H9 (cell line): ENCODE data around the gene SWAP70. TPM values are rescaled to one million over a fixed set of nuclear protein-coding genes. Genes with fewer than 3 reads are reported as not detected.

Experiments
- DNase-seq: peaks from one replicate; pipeline ENCODE4 v3.0.0-alpha.2; 2017
- H2AFZ ChIP-seq: one replicate; pipeline ENCODE4 v1.6.1; 2013; ENCODE audit warnings: mild to moderate bottlenecking, low read length, control low read depth, moderate library complexity
- H2AK5ac ChIP-seq: 2 replicates; pipeline ENCODE4 v1.6.1; 2013; ENCODE audit warnings: low read length, control low read depth, mixed read lengths; ENCODE audit not compliant: insufficient read length
- H2BK120ac ChIP-seq: one replicate; pipeline ENCODE4 v1.6.1; 2013; ENCODE audit warnings: low read depth, mild to moderate bottlenecking, low read length, control low read depth, inconsistent platforms; ENCODE audit not compliant: poor library complexity, severe bottlenecking
- H2BK12ac ChIP-seq: 2 replicates; pipeline ENCODE4 v1.6.1; 2013; ENCODE audit warnings: low read length, control low read depth, mixed read lengths, low read depth; ENCODE audit not compliant: insufficient read length
- H2BK15ac ChIP-seq: 2 replicates; pipeline ENCODE4 v1.6.1; 2013; ENCODE audit warnings: low read depth, low read length, control low read depth
- H2BK20ac ChIP-seq: one replicate; pipeline ENCODE4 v1.6.1; 2013; ENCODE audit warnings: low read depth, mild to moderate bottlenecking, low read length, control low read depth, inconsistent platforms; ENCODE audit not compliant: poor library complexity, severe bottlenecking
- H2BK5ac ChIP-seq: 2 replicates; pipeline ENCODE4 v1.6.1; 2013; ENCODE audit warnings: low read length, control low read depth, mixed read lengths; ENCODE audit not compliant: insufficient read length
- H3K14ac ChIP-seq: 2 replicates; pipeline ENCODE4 v1.6.1; 2013; ENCODE audit warnings: low read length, control low read depth; ENCODE audit not compliant: insufficient read depth
- H3K18ac ChIP-seq: 2 replicates; pipeline ENCODE4 v1.6.1; 2013; ENCODE audit warnings: low read depth, mild to moderate bottlenecking, mixed read lengths, low read length, control low read depth; ENCODE audit not compliant: insufficient read length
- H3K23ac ChIP-seq: 2 replicates; pipeline ENCODE4 v1.6.1; 2013; ENCODE audit warnings: low read length, control low read depth, mixed read lengths, low read depth; ENCODE audit not compliant: insufficient read length
- H3K23me2 ChIP-seq: 2 replicates; pipeline ENCODE4 v1.6.1; 2013; ENCODE audit warnings: low read depth, mild to moderate bottlenecking, mixed read lengths, low read length, control low read depth; ENCODE audit not compliant: insufficient read length, poor library complexity, severe bottlenecking
- H3K27ac ChIP-seq: 2 replicates; pipeline ENCODE4 v1.5.1; 2013; ENCODE audit warnings: low read length, control low read depth, mixed read lengths, low read depth; ENCODE audit not compliant: insufficient read length
- H3K27me3 ChIP-seq: 2 replicates; pipeline ENCODE4 v1.6.1; 2013; ENCODE audit warnings: low read length, control low read depth, inconsistent platforms; ENCODE audit not compliant: insufficient read depth
- H3K4ac ChIP-seq: 2 replicates; pipeline ENCODE4 v1.6.1; 2013; ENCODE audit warnings: low read depth, mild to moderate bottlenecking, control low read depth, inconsistent platforms, low read length, moderate library complexity
- H3K4me1 ChIP-seq: 2 replicates; pipeline ENCODE4 v1.6.1; 2013; ENCODE audit warnings: low read length, control low read depth, inconsistent platforms; ENCODE audit not compliant: insufficient read depth
- H3K4me2 ChIP-seq: 2 replicates; pipeline ENCODE4 v1.6.1; 2013; ENCODE audit warnings: low read length, control low read depth, mixed read lengths; ENCODE audit not compliant: insufficient read length, insufficient read depth
- H3K56ac ChIP-seq: 2 replicates; pipeline ENCODE4 v1.6.1; 2013; ENCODE audit warnings: low read depth, mild to moderate bottlenecking, mixed read lengths, low read length, control low read depth; ENCODE audit not compliant: insufficient read length
- H3K79me1 ChIP-seq: 2 replicates; pipeline ENCODE4 v1.6.1; 2013; ENCODE audit warnings: low read depth, mild to moderate bottlenecking, moderate library complexity, low read length, control low read depth, inconsistent platforms; ENCODE audit not compliant: insufficient read depth, poor library complexity, severe bottlenecking
- H3K79me2 ChIP-seq: 2 replicates; pipeline ENCODE4 v1.6.1; 2013; ENCODE audit warnings: low read length, control low read depth, inconsistent platforms; ENCODE audit not compliant: insufficient read depth
- H3K9ac ChIP-seq: 2 replicates; pipeline ENCODE4 v1.6.1; 2013; ENCODE audit warnings: low read length, control low read depth, mixed read lengths; ENCODE audit not compliant: insufficient read length; ENCODE audit errors: extremely low read depth
- H3K9me3 ChIP-seq: one replicate; pipeline ENCODE4 v1.6.1; 2013; ENCODE audit warnings: low read depth, low read length, inconsistent platforms; ENCODE audit not compliant: control insufficient read depth
- H3T11ph ChIP-seq: one replicate; pipeline ENCODE4 v1.6.1; 2013; ENCODE audit warnings: mild to moderate bottlenecking, low read length, control low read depth, inconsistent platforms
- H4K20me1 ChIP-seq: one replicate; pipeline ENCODE4 v1.6.1; 2013; ENCODE audit not compliant: control insufficient read depth, insufficient read length, insufficient read depth
- H4K5ac ChIP-seq: 2 replicates; pipeline ENCODE4 v1.6.1; 2013; ENCODE audit warnings: low read depth, mild to moderate bottlenecking, mixed read lengths, low read length, control low read depth; ENCODE audit not compliant: insufficient read length
- H4K8ac ChIP-seq: replicated peaks from 2 replicates; pipeline ENCODE4 v1.6.1; 2013; ENCODE audit warnings: low read length, control low read depth, mixed read lengths, low read depth; ENCODE audit not compliant: insufficient read length
- H4K91ac ChIP-seq: 2 replicates; pipeline ENCODE4 v1.6.1; 2013; ENCODE audit warnings: low read depth, mild to moderate bottlenecking, moderate library complexity, mixed read lengths, low read length, control low read depth; ENCODE audit not compliant: insufficient read length
- H3K27ac Mint-ChIP-seq, 3 experiments: 2 replicates in 2 of 3; 3 replicates in 1 of 3; pipeline ENCODE4 v1.8.0; 2020 to 2021; ENCODE audit warnings: mixed read lengths in 3 of 3, mild to moderate bottlenecking in 1 of 3, moderate library complexity in 1 of 3
- H3K27me3 Mint-ChIP-seq: 2 replicates; pipeline ENCODE4 v1.8.0; 2021; ENCODE audit warnings: low read depth, mild to moderate bottlenecking, moderate library complexity, mixed read lengths
- H3K36me3 Mint-ChIP-seq, 3 experiments: 2 replicates in 2 of 3; 3 replicates in 1 of 3; pipeline ENCODE4 v1.8.0; 2020 to 2021; ENCODE audit warnings: low read depth in 3 of 3, mixed read lengths in 3 of 3; ENCODE audit not compliant: insufficient read depth in 1 of 3
- H3K4me1 Mint-ChIP-seq, 2 experiments: 2 replicates each; pipeline ENCODE4 v1.8.0; 2020; ENCODE audit warnings: mixed read lengths in 2 of 2
- H3K4me3 Mint-ChIP-seq, 2 experiments: 2 replicates in 1 of 2; 3 replicates in 1 of 2; pipeline ENCODE4 v1.8.0; 2020 to 2021; ENCODE audit warnings: mild to moderate bottlenecking in 2 of 2, mixed read lengths in 2 of 2, moderate library complexity in 1 of 2
- H3K9me3 Mint-ChIP-seq, 2 experiments: 2 replicates in 1 of 2; 3 replicates in 1 of 2; pipeline ENCODE4 v1.8.0; 2020; ENCODE audit warnings: mild to moderate bottlenecking in 2 of 2, mixed read lengths in 2 of 2, moderate library complexity in 1 of 2
- WGBS: extraction: QIAGEN DNeasy Blood & Tissue Kit; methylation state at CpG from one replicate; pipeline ENCODE4 v1.1.7; 2013; ENCODE audit warnings: missing lambda C conversion rate, low lambda C conversion rate, mixed read lengths; ENCODE audit not compliant: insufficient read length; ENCODE audit errors: extremely low coverage; 5-methylcytosine and 5-hydroxymethylcytosine counted together
- total RNA-seq: library from RNA; stranded (reverse); gene quantifications from 2 replicates; pipeline ENCODE4 v1.2.1, GENCODE V29; 2021
- TF ChIP-seq, protein P1 (sequence below): fragments of 200-600 bp; sonication (generic); conservative IDR thresholded peaks from 3 replicates; pipeline ENCODE4 v1.8.0; 2021; ENCODE audit warnings: antibody characterized with exemption, mild to moderate bottlenecking

SWAP70 gene
- total RNA-seq, 1 experiment from 2014 or later, result 34.4 TPM

DNA sequence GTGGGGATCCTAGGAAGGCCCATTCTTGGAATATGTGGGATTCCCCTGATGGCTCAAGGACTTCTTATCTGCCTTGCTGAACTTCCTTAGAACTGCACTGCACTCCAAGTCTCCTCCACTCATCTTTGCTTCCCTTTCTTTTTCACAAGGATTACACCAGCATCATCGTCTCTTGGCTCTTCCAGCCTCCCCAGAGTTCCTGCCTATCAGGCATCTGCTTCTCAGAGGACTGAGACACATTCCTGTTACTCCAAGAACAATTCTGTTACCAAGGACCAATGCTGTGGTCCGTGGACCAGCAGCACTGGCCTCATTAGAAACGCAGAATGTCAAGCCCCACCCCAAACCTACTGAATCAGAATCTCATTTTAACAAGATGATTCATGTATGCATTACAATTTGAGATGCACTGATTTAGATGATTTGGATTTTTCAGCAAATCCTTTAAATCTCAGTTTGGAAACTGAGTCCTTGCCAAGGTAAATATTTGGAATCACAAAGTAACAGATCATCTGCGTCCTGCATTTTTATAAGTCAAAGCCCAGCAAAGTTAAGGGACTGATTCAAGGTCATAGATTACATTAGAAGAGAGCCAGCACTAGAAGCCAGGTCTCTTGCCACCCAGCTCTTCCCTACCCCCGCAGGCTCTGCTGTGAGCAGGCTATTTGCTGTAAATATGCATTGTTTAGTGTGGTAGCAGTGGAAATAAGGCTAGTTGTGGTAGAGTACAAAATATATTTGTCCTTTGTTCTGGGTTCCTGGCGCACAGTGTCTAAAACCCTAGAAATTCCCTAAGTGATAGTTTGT is 110.9 kb downstream of the SWAP70 start:
- Histone ChIP-seq H3K27me3 (no peaks in the 10 kb centered on the region), H3K4ac (no peak overlapping the region), H4K5ac (no peak overlapping the region), H4K91ac (no peak overlapping the region), H3K23ac (no peak overlapping the region), H3K56ac (no peak overlapping the region), H3K27ac (no peak overlapping the region), H3K4me1 (peaks cover 10% of the 10 kb centered on the region; the same call in 1 of the 2 replicates), H3K14ac (no peak overlapping the region), H3K9me3 (no peaks in the 10 kb centered on the region), H2BK20ac (no peak overlapping the region), H2AFZ (no peak overlapping the region), H2BK15ac (no peak overlapping the region), H2BK12ac (no peak overlapping the region), H3K9ac (no peak overlapping the region), H3K18ac (no peak overlapping the region), H2BK120ac (no peak overlapping the region), H3K23me2 (no peaks in the 10 kb centered on the region), H3K4me2 (no peak overlapping the region), H3K79me1 (no peaks in the 10 kb centered on the region), H2AK5ac (no peak overlapping the region), H4K20me1 (no peaks in the 10 kb centered on the region), H4K8ac (no peak overlapping the region), H3K79me2 (no peaks in the 10 kb centered on the region), H2BK5ac (no peak overlapping the region), H3T11ph (no peak overlapping the region)
- peaks cover 4 to 14% (median 5%) of the 10 kb centered on the region in 3 experiments; a peak in 6 of 7 replicates for H3K36me3 Mint-ChIP-seq
- no peaks in the 10 kb centered on the region for H3K27me3 Mint-ChIP-seq
- no peak overlapping the region for H3K4me3 Mint-ChIP-seq
- TF ChIP-seq, protein P1, sequence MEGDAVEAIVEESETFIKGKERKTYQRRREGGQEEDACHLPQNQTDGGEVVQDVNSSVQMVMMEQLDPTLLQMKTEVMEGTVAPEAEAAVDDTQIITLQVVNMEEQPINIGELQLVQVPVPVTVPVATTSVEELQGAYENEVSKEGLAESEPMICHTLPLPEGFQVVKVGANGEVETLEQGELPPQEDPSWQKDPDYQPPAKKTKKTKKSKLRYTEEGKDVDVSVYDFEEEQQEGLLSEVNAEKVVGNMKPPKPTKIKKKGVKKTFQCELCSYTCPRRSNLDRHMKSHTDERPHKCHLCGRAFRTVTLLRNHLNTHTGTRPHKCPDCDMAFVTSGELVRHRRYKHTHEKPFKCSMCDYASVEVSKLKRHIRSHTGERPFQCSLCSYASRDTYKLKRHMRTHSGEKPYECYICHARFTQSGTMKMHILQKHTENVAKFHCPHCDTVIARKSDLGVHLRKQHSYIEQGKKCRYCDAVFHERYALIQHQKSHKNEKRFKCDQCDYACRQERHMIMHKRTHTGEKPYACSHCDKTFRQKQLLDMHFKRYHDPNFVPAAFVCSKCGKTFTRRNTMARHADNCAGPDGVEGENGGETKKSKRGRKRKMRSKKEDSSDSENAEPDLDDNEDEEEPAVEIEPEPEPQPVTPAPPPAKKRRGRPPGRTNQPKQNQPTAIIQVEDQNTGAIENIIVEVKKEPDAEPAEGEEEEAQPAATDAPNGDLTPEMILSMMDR, result no peak
- no CpG with 5 or more reads among the region's 6 CpGs for WGBS
- H3K4me1 Mint-ChIP-seq, result peaks cover 40 to 41% of the 10 kb centered on the region in 2 experiments
- DNase-seq, result no peak
- H3K27ac Mint-ChIP-seq, result peak overlapping the region in 2 of 3 experiments; percentile 1 to 17; a peak in 2 of 7 replicates
- H3K9me3 Mint-ChIP-seq, result no peaks in the 10 kb centered on the region
